Astrocyte of the cerebellum (primary cell): ENCODE data around the gene HDAC9.

Experiments used
- DNase-seq: peaks from one replicate; pipeline ENCODE4 v3.0.0-alpha.2; 2011; ENCODE audit warnings: low read depth
- H3K4me3 ChIP-seq: 2 replicates; pipeline ENCODE4 v1.5.1; 2011; ENCODE audit warnings: mild to moderate bottlenecking, low read depth, low read length, moderate library complexity
- CTCF ChIP-seq: IDR thresholded peaks from 2 replicates; pipeline ENCODE4 v1.5.1; 2012; ENCODE audit warnings: low read length, low read depth, moderate library complexity, mild to moderate bottlenecking; ENCODE audit errors: missing control alignments
- in situ Hi-C: cut with HindIII; loops from 2 replicates; pipeline ENCODE4 v1.10.0; 2017; ENCODE audit warnings: low sequenced_read_pairs

The HDAC9 gene

GRCh38 chr7:18495412-18496340 is at the start of gene HDAC9:
Gene HDAC9, plus strand, starts transcription at chr7:18495749. Its CDS starts 554 bp downstream, at chr7:18496303.
- H3K4me3 ChIP-seq = peak within 1 kb of the TSS; percentile 29
- TF ChIP-seq CTCF = no peak
- in situ Hi-C loops = loop anchor here (10.0 kb wide), 1 partner anchor 111 kb away; no protein-coding TSS in a partner anchor
- DNase-seq = peak; percentile 31

DNA sequence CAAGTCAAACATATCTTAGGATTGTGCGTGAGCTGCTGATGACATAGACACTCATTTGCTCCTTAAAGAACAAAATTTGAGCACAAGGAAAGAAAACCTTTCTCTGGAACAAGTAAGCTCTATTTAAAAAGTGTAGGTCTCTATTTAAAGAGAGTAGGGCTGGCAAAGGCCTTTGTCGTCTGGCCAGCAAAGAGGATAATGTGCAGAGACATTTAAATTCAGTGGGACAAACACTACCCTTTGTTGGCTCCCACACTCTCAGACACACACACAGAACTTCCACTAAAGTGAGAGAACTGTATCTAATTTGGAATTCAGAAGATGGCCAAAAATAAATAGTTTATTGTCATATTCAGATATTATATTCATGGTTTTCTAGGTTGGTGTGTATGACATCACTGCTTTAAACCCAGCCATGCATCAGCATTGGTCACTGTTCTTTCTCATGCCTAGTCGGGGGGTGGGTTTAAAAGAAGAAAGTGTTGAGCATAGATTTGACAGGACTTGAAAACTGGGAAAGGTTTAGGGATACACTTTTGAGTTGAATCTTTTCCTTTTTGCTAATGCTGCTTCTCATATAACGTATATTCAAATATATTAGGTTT is 49.5 kb upstream of the HDAC9 start:
- in situ Hi-C loops = no loop called here

GRCh38 chr7:18450019-18450418 is 45.5 kb upstream of the HDAC9 start:
- TF ChIP-seq CTCF = no peak
- in situ Hi-C loops = no loop called here
- no peak overlapping the region for H3K4me3 ChIP-seq
- no peak for DNase-seq

More for the DNA sequence above, 49.5 kb upstream of the HDAC9 start:
- no peak overlapping the region for H3K4me3 ChIP-seq
- TF ChIP-seq CTCF = no peak
- no peak for DNase-seq

DNA sequence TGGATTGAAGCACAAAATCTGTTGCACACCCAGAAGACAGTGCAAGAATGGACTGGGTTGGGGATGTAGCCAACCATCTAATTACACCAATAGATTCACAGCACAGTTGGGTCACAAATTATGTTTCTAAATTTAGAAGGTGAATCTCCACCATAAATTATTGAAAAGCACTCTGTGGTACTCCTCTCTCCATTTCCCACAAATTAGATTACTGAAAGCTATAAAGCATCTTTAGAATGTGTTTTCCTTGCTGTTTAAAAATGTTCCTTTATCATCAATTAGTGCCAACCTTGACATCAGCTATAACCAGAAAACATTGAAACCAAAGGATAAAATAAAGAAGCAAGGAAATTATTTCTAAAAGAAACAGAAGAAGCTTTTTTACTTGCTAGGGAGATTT is 39.9 kb upstream of the HDAC9 start:
- in situ Hi-C loops = no loop called here
- no peak for DNase-seq
- TF ChIP-seq CTCF = no peak
- no peak overlapping the region for H3K4me3 ChIP-seq

GRCh38 chr7:18457832-18458231 is 37.7 kb upstream of the HDAC9 start:
- in situ Hi-C loops = no loop called here
- no peak for DNase-seq
- no peak overlapping the region for H3K4me3 ChIP-seq
- no peak for TF ChIP-seq CTCF

DNA sequence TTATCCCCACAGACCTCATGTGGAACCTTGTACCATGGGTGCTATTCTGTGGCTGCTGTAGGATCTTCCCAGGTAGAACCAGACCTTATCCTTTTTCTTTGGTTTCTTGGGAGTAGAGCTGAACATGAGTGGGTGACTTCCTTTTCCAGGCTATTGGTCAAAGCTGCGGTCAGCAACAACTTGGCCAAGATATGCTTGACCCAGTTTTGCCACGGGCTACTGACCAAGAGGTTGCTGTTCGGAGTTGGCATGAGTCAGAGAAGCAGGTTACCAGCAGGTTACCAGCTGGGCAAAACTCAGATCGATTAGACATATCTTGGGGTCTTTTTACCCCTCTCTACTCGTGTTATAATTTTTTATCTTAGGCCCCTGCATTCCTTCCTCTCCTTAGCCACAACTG is 36.7 kb upstream of the HDAC9 start:
- in situ Hi-C loops = no loop called here
- peak; percentile 15 for DNase-seq
- no peak for TF ChIP-seq CTCF
- H3K4me3 ChIP-seq = no peak overlapping the region
